DOHH2 (cell line): ENCODE results near the gene HOXC11.

Experiments
- EZH2phosphoT487 ChIP-seq: fragments of 200-600 bp; sonication (generic); IDR thresholded peaks from 2 replicates; pipeline ENCODE4 v1.6.1; 2017; ENCODE audit warnings: borderline replicate concordance, mild to moderate bottlenecking, antibody characterized with exemption, low read length, moderate library complexity, mixed read lengths
- TF ChIP-seq, protein P1 (sequence below): fragments of 200-600 bp; sonication (generic); IDR thresholded peaks from one replicate; pipeline ENCODE4 v1.5.1; 2014; ENCODE audit warnings: antibody characterized with exemption, mild to moderate bottlenecking, low read depth, low read length; ENCODE audit not compliant: poor library complexity, severe bottlenecking

DNA sequence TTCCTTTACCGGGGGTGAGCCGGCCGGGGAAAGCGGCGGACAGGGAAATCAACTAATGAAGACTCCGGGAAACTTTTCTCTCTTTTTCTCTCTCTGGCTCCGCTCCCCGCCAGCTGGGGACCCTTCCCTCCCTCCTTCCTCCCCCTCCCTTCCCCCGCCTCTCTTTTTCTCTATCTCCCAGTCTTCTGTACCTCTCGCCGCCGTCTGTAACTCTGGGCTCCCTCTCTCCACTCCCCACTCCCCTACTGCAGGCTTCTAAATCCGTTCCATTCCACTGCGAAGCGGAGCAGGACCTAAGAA lies 6.9 kb upstream of the HOXC11 start:
- TF ChIP-seq, protein P1, sequence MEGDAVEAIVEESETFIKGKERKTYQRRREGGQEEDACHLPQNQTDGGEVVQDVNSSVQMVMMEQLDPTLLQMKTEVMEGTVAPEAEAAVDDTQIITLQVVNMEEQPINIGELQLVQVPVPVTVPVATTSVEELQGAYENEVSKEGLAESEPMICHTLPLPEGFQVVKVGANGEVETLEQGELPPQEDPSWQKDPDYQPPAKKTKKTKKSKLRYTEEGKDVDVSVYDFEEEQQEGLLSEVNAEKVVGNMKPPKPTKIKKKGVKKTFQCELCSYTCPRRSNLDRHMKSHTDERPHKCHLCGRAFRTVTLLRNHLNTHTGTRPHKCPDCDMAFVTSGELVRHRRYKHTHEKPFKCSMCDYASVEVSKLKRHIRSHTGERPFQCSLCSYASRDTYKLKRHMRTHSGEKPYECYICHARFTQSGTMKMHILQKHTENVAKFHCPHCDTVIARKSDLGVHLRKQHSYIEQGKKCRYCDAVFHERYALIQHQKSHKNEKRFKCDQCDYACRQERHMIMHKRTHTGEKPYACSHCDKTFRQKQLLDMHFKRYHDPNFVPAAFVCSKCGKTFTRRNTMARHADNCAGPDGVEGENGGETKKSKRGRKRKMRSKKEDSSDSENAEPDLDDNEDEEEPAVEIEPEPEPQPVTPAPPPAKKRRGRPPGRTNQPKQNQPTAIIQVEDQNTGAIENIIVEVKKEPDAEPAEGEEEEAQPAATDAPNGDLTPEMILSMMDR = no peak
- TF ChIP-seq EZH2phosphoT487 = no peak
